HT-29 (cell line): ENCODE results near the gene CGA. TPM values are rescaled to one million over a fixed set of nuclear protein-coding genes. Genes with fewer than 3 reads are reported as not detected.
"Not testable (repeated sequence)": the region's sequence is repeated elsewhere in the genome, so short reads cannot be mapped to it uniquely, and the experiment has no call there.

Source experiments
- DNase-seq: peaks from one replicate; pipeline ENCODE4 v3.0.0-alpha.2; 2015; ENCODE audit warnings: low spot score
- total RNA-seq: library from RNA; depleted of rRNA; stranded (reverse); fragments of >200 nt; shearing (Covaris generic); gene quantifications from 2 replicates; pipeline ENCODE4 v1.2.3, GENCODE V29; 2014; rRNA removed

Gene CGA
- total RNA-seq, result not detected in 2 replicates

GRCh38 chr6:87095087-87095509 lies at the start of gene CGA:
CGA (minus strand) TSS chr6:87095106; CDS start chr6:87088200, 6,906 bp downstream.
- DNase-seq, result no peak

GRCh38 chr6:87139927-87140326 lies 45.0 kb upstream of the CGA start:
- DNase-seq, result not testable (repeated sequence)

- DNase-seq, result peak; percentile 69
Observed at GRCh38 chr6:87139236-87139635, 44.3 kb upstream of the CGA start.

GRCh38 chr6:87136963-87137362 lies 42.1 kb upstream of the CGA start:
- DNase-seq, result no peak

GRCh38 chr6:87127737-87128136 lies 32.8 kb upstream of the CGA start:
- DNase-seq, result no peak

GRCh38 chr6:87126501-87126900 lies 31.6 kb upstream of the CGA start:
- no peak for DNase-seq

GRCh38 chr6:87124074-87124473 lies 29.2 kb upstream of the CGA start:
- no peak for DNase-seq

GRCh38 chr6:87122477-87122876 lies 27.6 kb upstream of the CGA start:
- DNase-seq, result no peak

- DNase-seq, result no peak
Observed at GRCh38 chr6:87118054-87118453, 23.1 kb upstream of the CGA start.

GRCh38 chr6:87116922-87117321 lies 22.0 kb upstream of the CGA start:
- no peak for DNase-seq

GRCh38 chr6:87115402-87116135 lies 20.7 kb upstream of the CGA start:
- no peak for DNase-seq

- no peak for DNase-seq
Observed at GRCh38 chr6:87110636-87111035, 15.7 kb upstream of the CGA start.

- no peak for DNase-seq
Observed at GRCh38 chr6:87105823-87106222, 10.9 kb upstream of the CGA start.

GRCh38 chr6:87104667-87105066 lies 9.8 kb upstream of the CGA start:
- no peak for DNase-seq

- no peak for DNase-seq
Observed at GRCh38 chr6:87103977-87104601, 9.2 kb upstream of the CGA start.

GRCh38 chr6:87102151-87102621 lies 7.3 kb upstream of the CGA start:
- DNase-seq, result no peak

- no peak for DNase-seq
Observed at GRCh38 chr6:87101067-87101466, 6.2 kb upstream of the CGA start.

GRCh38 chr6:87100216-87100615 lies 5.3 kb upstream of the CGA start:
- no peak for DNase-seq

- no peak for DNase-seq
Observed at GRCh38 chr6:87099472-87099871, 4.6 kb upstream of the CGA start.

GRCh38 chr6:87094576-87094975 lies 330 bp downstream of the CGA start:
- no peak for DNase-seq

- DNase-seq, result no peak
Observed at GRCh38 chr6:87093651-87094050, 1.3 kb downstream of the CGA start.

- DNase-seq, result no peak
Observed at GRCh38 chr6:87093199-87093598, 1.7 kb downstream of the CGA start.

GRCh38 chr6:87092435-87092834 lies 2.5 kb downstream of the CGA start:
- no peak for DNase-seq
